K562 (cell line): ENCODE measurements around the gene DCAF10. TPM values are rescaled to one million over a fixed set of nuclear protein-coding genes. Genes with fewer than 3 reads are reported as not detected.

ENCODE experiments used
- CBFA2T2 ChIP-seq: fragments of 450-650 bp; conservative IDR thresholded peaks from 2 replicates; pipeline ENCODE4 v1.6.1; 2017; ENCODE audit warnings: mild to moderate bottlenecking
- CEBPB ChIP-seq: fragments of 450-650 bp; IDR thresholded peaks from 2 replicates; pipeline ENCODE4 v1.6.1; 2016; ENCODE audit warnings: missing genetic modification characterization, missing compliant biosample characterization
- CEBPG ChIP-seq, 3 experiments: fragments of 200-800 bp in 1 of 3; sonication (Bioruptor generic) in 1 of 3; sonication (generic) in 1 of 3; formaldehyde crosslinking in 1 of 3; IDR thresholded peaks in 2 of 3; conservative IDR thresholded peaks in 1 of 3; 2 replicates each; pipeline versions ENCODE4 v1.6.1 to v1.8.0; 2016 to 2022; ENCODE audit warnings: missing compliant biosample characterization in 2 of 3, missing genetic modification characterization in 2 of 3, mild to moderate bottlenecking in 1 of 3, missing genetic modification reagents in 1 of 3
- ESRRB ChIP-seq: fragments of 250-450 bp; sonication (Bioruptor Pico); IDR thresholded peaks from 2 replicates; pipeline ENCODE4 v1.5.0; 2020; ENCODE audit warnings: mild to moderate bottlenecking, moderate library complexity, borderline replicate concordance
- GATAD2A ChIP-seq: fragments of 450-650 bp; IDR thresholded peaks from 2 replicates; pipeline ENCODE4 v1.6.1; 2017
- HDAC3 ChIP-seq: fragments of 450-650 bp; IDR thresholded peaks from 2 replicates; pipeline ENCODE4 v1.6.1; 2018; ENCODE audit warnings: borderline replicate concordance, mild to moderate bottlenecking, moderate library complexity; ENCODE audit not compliant: partially characterized antibody
- IRF9 ChIP-seq: fragments of 450-650 bp; IDR thresholded peaks from 2 replicates; pipeline ENCODE4 v1.6.1; 2016; ENCODE audit warnings: missing biosample characterization, missing genetic modification characterization
- JUND ChIP-seq, 2 experiments: IDR thresholded peaks; 2 replicates in 1 of 2; 3 replicates in 1 of 2; pipeline ENCODE4 v1.6.1; 2011; ENCODE audit warnings: borderline replicate concordance in 2 of 2, low read depth in 2 of 2, low read length in 2 of 2, improper control_type of control experiment in 1 of 2, missing biosample characterization in 1 of 2, missing genetic modification characterization in 1 of 2, missing genetic modification reagents in 1 of 2
- L3MBTL2 ChIP-seq: fragments of 450-650 bp; IDR thresholded peaks from 2 replicates; pipeline ENCODE4 v1.6.1; 2016; ENCODE audit warnings: mild to moderate bottlenecking, moderate library complexity
- POLR2G ChIP-seq: fragments of 200-400 bp; formaldehyde crosslinking; IDR thresholded peaks from 2 replicates; pipeline ENCODE4 v1.6.1; 2017; ENCODE audit warnings: low read depth, mild to moderate bottlenecking, antibody characterized with exemption, low read length, moderate library complexity
- RB1 ChIP-seq: fragments of 450-650 bp; IDR thresholded peaks from 2 replicates; pipeline ENCODE4 v1.6.1; 2017; ENCODE audit warnings: low read depth, mild to moderate bottlenecking
- RBBP5 ChIP-seq: fragments of 200-600 bp; sonication (generic); IDR thresholded peaks from 2 replicates; pipeline ENCODE4 v1.6.1; 2012; ENCODE audit warnings: borderline replicate concordance, mild to moderate bottlenecking, low read length, control low read depth, inconsistent platforms; ENCODE audit not compliant: insufficient read depth, poor library complexity, severe bottlenecking
- SMAD3 ChIP-seq: fragments of 450-650 bp; formaldehyde crosslinking; conservative IDR thresholded peaks from 2 replicates; pipeline ENCODE4 v1.4.0; 2020; ENCODE audit warnings: mild to moderate bottlenecking
- SOX6 ChIP-seq: fragments of 450-650 bp; IDR thresholded peaks from 2 replicates; pipeline ENCODE4 v1.6.1; 2014; ENCODE audit warnings: mild to moderate bottlenecking
- SRF ChIP-seq, 2 experiments: fragments of 250-450, 450-650 bp in 1 of 2; sonication (Bioruptor Pico) in 1 of 2; sonication (generic) in 1 of 2; formaldehyde crosslinking; IDR thresholded peaks; 2 replicates each; pipeline versions ENCODE4 v1.5.0 to v1.5.1; 2020 to 2022; ENCODE audit warnings: mild to moderate bottlenecking in 1 of 2, missing genetic modification reagents in 1 of 2
- ZKSCAN8 ChIP-seq: fragments of 200-800 bp; sonication (Bioruptor generic); IDR thresholded peaks from 2 replicates; pipeline ENCODE4 v1.6.1; 2016; ENCODE audit warnings: missing genetic modification characterization, missing compliant biosample characterization
- ZNF75A ChIP-seq: fragments of 450-650 bp; formaldehyde crosslinking; IDR thresholded peaks from 2 replicates; pipeline ENCODE4 v1.4.0; 2020; ENCODE audit warnings: mild to moderate bottlenecking
- polyA plus RNA-seq, 8 experiments: library from polyadenylated mRNA; depleted of rRNA in 4 of 8; stranded (reverse) in 5 of 8; unstranded in 3 of 8; fragments of >200 nt; fragmentation: Nextera tagmentation in 2 of 8; fragmentation: Illumina TruSeq in 1 of 8; extraction: Ambion mirVana in 2 of 8; extraction: Trizol in 1 of 8; gene quantifications; 2 replicates each; pipeline versions ENCODE4 v1.2.1 to v1.2.3, GENCODE V29; 2011 to 2014; ENCODE audit warnings: inconsistent platforms in 1 of 8, missing spikeins in 1 of 8
- total RNA-seq, 7 experiments: library from RNA; depleted of rRNA in 6 of 7; stranded (reverse); fragments of >200 nt in 6 of 7; fragmentation: Illumina TruSeq in 2 of 7; extraction: Trizol in 2 of 7; gene quantifications; 2 replicates each; pipeline versions ENCODE4 v1.2.1 to v1.2.3, GENCODE V29; 2011 to 2021; ENCODE audit warnings: low replicate concordance in 1 of 7
- TF ChIP-seq, protein P1 (sequence below): IDR thresholded peaks from 2 replicates; pipeline ENCODE4 v1.6.1; 2012; ENCODE audit warnings: low read depth, low read length, improper control_type of control experiment, borderline replicate concordance

DCAF10 gene
- total and polyA plus RNA-seq, 9 of the 15 experiments (the other 6 are each of a cell fraction or from before 2014, with no cell fraction given): 6.8 to 40.1 (median 16.9) TPM

GRCh38 chr9:37839496-37840461 lies 39.2 kb downstream of the DCAF10 start (continued):
- TF ChIP-seq ZKSCAN8 (peak; percentile 65; the same call in 1 of the 2 replicates), CBFA2T2 (peak; percentile 63), SRF (CRISPR knock-in tag; IDR thresholded peaks at IDR 0.05) (peak in 1 of 2 experiments; percentile 82; a peak in 1 of 4 replicates), L3MBTL2 (peak; percentile 4; the same call in 1 of the 2 replicates), ESRRB (CRISPR knock-in tag) (no peak), ZNF75A (0 out of 2 replicates have a peak, but pooled peaks have one; percentile 17), IRF9 (tag) (peak; percentile 8; the same call in 1 of the 2 replicates), CEBPB (peak; percentile 34; the same call in 1 of the 2 replicates), RBBP5 (peak; percentile 10), RB1 (no peak), POLR2G (no peak), GATAD2A (0 out of 2 replicates have a peak, but pooled peaks have one; percentile 31), JUND (IDR thresholded peaks at IDR 0.05; ENCODE audit: borderline replicate concordance, low read depth, low read length) (peak; percentile 63), JUND (tag; IDR thresholded peaks at IDR 0.05; ENCODE audit: borderline replicate concordance, low read depth, low read length) (no peak; the same call in 2 of the 3 replicates), HDAC3 (peak; percentile 28), SMAD3 (CRISPR knock-in tag) (no peak), SOX6 (peak; percentile 73; the same call in 1 of the 2 replicates), CEBPG (CRISPR knock-in tag; IDR thresholded peaks at IDR 0.05) (no peak), CEBPG (tag; conservative IDR thresholded peaks at IDR 0.05 in 1 of 2, IDR thresholded peaks at IDR 0.05 in 1 of 2) (peak; percentile 73 to 79)
- TF ChIP-seq, protein P1, sequence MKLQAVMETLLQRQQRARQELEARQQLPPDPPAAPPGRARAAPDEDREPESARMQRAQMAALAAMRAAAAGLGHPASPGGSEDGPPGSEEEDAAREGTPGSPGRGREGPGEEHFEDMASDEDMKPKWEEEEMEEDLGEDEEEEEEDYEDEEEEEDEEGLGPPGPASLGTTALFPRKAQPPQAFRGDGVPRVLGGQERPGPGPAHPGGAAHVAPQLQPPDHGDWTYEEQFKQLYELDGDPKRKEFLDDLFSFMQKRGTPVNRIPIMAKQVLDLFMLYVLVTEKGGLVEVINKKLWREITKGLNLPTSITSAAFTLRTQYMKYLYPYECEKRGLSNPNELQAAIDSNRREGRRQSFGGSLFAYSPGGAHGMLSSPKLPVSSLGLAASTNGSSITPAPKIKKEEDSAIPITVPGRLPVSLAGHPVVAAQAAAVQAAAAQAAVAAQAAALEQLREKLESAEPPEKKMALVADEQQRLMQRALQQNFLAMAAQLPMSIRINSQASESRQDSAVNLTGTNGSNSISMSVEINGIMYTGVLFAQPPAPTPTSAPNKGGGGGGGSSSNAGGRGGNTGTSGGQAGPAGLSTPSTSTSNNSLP: peak; percentile 78
